Measurements from ENCODE around the gene SLC7A6. TPM values are rescaled to one million over a fixed set of nuclear protein-coding genes. Genes with fewer than 3 reads are reported as not detected.

SLC7A6 gene
- total and polyA plus RNA-seq, 2 of the 8 experiments (the other 6 are each of a cell fraction or from before 2014, with no cell fraction given) = 28.0 to 37.8 TPM

- Histone ChIP-seq H3K14ac (ENCODE audit: insufficient read length) (no peak overlapping the region), H3K9ac (replicated peaks in 1 of 4; ENCODE audit: extremely low read depth in 1 of 4, low read depth in 3 of 4, low read length in 3 of 4) (no peak overlapping the region), H4K91ac (replicated peaks; ENCODE audit: insufficient read length, low read length) (no peak overlapping the region), H2BK20ac (ENCODE audit: low read length) (no peak overlapping the region), H3K36me3 (ENCODE audit: control insufficient read depth in 2 of 4, insufficient read depth in 4 of 4, low read length in 3 of 4) (peaks cover 9 to 32% (median 29%) of the 10 kb centered on the region in 4 experiments), H3K27me3 (replicated peaks in 1 of 4; ENCODE audit: control insufficient read depth in 3 of 4, extremely low read depth in 1 of 4, insufficient read depth in 3 of 4, low read length in 3 of 4) (no peaks in the 10 kb centered on the region), H3K9me3 (ENCODE audit: insufficient read depth in 2 of 2, low read depth in 1 of 2, low read length in 1 of 2) (no peaks in the 10 kb centered on the region), H3K4me2 (ENCODE audit: insufficient read depth in 1 of 2, low read depth in 2 of 2, low read length in 2 of 2) (peak overlapping the region; percentile 99), H3K27ac (ENCODE audit: low read depth, low read length) (no peak overlapping the region), H3K79me2 (ENCODE audit: control insufficient read depth in 1 of 2, insufficient read depth in 2 of 2, low read length in 2 of 2) (peaks cover 5 to 19% of the 10 kb centered on the region in 2 experiments), H3K4ac (replicated peaks; ENCODE audit: insufficient read length, low read depth, low read length) (no peak overlapping the region), H2AFZ (ENCODE audit: low read length) (no peak overlapping the region), H3K56ac (replicated peaks; ENCODE audit: insufficient read length, low read depth, low read length) (no peak overlapping the region), H2BK120ac (replicated peaks; ENCODE audit: low read depth, low read length) (no peak overlapping the region), H3K79me1 (ENCODE audit: low read depth, low read length) (peaks cover 5% of the 10 kb centered on the region; the same call in 1 of the 2 replicates), H2BK12ac (ENCODE audit: low read depth, low read length) (no peak overlapping the region; the same call in 1 of the 2 replicates), H3K4me1 (replicated peaks in 1 of 4; ENCODE audit: control insufficient read depth in 3 of 4, insufficient read depth in 4 of 4, low read length in 3 of 4) (peaks cover 0 to 24% (median 19%) of the 10 kb centered on the region in 4 experiments; a peak in 5 of 7 replicates), H2BK5ac (ENCODE audit: low read depth, low read length) (peak overlapping the region; percentile 93; the same call in 1 of the 2 replicates), H3K23ac (ENCODE audit: insufficient read length) (no peak overlapping the region), H4K5ac (ENCODE audit: insufficient read length, low read depth, low read length) (no peak overlapping the region), H3K18ac (ENCODE audit: extremely low read depth, low read length) (no peak overlapping the region), H3K4me3 (ENCODE audit: extremely low read depth in 1 of 4, insufficient read depth in 2 of 4, low read depth in 3 of 4, low read length in 4 of 4) (peak overlapping the region in 2 of 4 experiments; percentile 81 to 84; a peak in 4 of 8 replicates), H4K8ac (ENCODE audit: extremely low read depth, insufficient read depth, low read length) (no peak overlapping the region), H2AK5ac (ENCODE audit: low read depth, low read length) (no peak overlapping the region), H2BK15ac (ENCODE audit: low read length) (no peak overlapping the region), H3K23me2 (ENCODE audit: low read depth, low read length) (peaks cover 22% of the 10 kb centered on the region), H4K20me1 (replicated peaks in 1 of 2; ENCODE audit: control insufficient read depth in 1 of 2, insufficient read depth in 2 of 2, low read length in 2 of 2) (peaks cover 21 to 33% of the 10 kb centered on the region in 2 experiments)
- FAIRE-seq (no peak), DNase-seq (ENCODE audit: low read depth in 1 of 2, low spot score in 2 of 2) (no peak)
- ChIA-PET POLR2A (ENCODE audit: partially characterized antibody) (interaction anchor here (1.0 to 5.9 kb wide), 8 partner anchors 9 to 427 kb away, joined by 3 to 61 read pairs (median 3); partner anchors contain the start of genes NFATC3, PLA2G15, RANBP10 and TSNAXIP1), CTCF (ENCODE audit: partially characterized antibody) (interaction anchor here (0.5 to 1.5 kb wide), 6 partner anchors 15 to 173 kb away, joined by 3 to 13 read pairs (median 4); no protein-coding TSS in a partner anchor)
- WGBS, 2 experiments (ENCODE audit: extremely low coverage in 1 of 2, insufficient coverage in 1 of 2, insufficient read length in 1 of 2, insufficient replicate concordance in 2 of 2, low coverage in 1 of 2, low lambda C conversion rate in 2 of 2, missing lambda C conversion rate in 1 of 2) = 81% methylated on average over 8 of the region's 8 CpGs; no CpG with 5 or more reads in 1 of the 2 experiments
- TF ChIP-seq KDM5A (IDR thresholded peaks at IDR 0.05; ENCODE audit: low read length) (no peak), TCF12 (IDR thresholded peaks at IDR 0.05; ENCODE audit: low read depth, low read length) (no peak), KDM1A (IDR thresholded peaks at IDR 0.05; ENCODE audit: borderline replicate concordance, low read length) (no peak), SAP30 (IDR thresholded peaks at IDR 0.05; ENCODE audit: insufficient read depth, insufficient replicate concordance, low read length) (no peak), TBP (IDR thresholded peaks at IDR 0.05; ENCODE audit: low read depth, low read length) (no peak)
Measured at GRCh38 chr16:68233835-68234187, 30.5 kb upstream of the SLC7A6 start.
